H54 (cell line): ENCODE data around the gene HRC.
"Not testable (repeated sequence)": the region's sequence is repeated elsewhere in the genome, so short reads cannot be mapped to it uniquely, and the experiment has no call there.

Experiments
- DNase-seq: peaks from one replicate; pipeline ENCODE4 v3.0.0; 2011; ENCODE audit warnings: low spot score, mixed read lengths; ENCODE audit not compliant: insufficient read length
- FAIRE-seq: peaks from 3 replicates; lab custom pipeline; 2011; peaks lifted over from hg19 to GRCh38; lab: Jason Lieb, UNC
- POLR2A ChIP-seq: IDR thresholded peaks from 2 replicates; pipeline ENCODE4 v1.6.1; 2011; ENCODE audit warnings: low read depth, mild to moderate bottlenecking, low read length

The HRC gene

DNA sequence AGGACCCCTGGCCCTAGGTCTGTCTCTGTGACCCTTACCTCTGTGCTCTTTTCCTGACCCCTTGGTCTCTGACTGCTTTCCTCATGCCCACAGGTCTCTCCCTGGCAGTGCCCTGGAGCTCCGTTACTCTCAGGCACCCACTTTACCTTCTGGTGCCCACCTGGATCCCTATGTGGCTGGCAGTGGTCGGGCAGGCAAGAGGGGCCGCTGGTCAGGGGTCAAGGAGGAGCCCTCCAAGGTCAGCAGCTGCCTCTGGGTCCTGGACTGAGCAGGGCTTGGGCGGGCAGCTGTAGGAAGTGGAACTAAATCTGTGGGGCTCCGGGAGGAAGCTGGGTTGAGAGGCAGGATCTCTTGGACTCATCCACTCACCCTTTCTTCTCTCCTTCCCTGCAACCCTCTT lies 19.5 kb downstream of the HRC start:
- no peak for FAIRE-seq

DNA sequence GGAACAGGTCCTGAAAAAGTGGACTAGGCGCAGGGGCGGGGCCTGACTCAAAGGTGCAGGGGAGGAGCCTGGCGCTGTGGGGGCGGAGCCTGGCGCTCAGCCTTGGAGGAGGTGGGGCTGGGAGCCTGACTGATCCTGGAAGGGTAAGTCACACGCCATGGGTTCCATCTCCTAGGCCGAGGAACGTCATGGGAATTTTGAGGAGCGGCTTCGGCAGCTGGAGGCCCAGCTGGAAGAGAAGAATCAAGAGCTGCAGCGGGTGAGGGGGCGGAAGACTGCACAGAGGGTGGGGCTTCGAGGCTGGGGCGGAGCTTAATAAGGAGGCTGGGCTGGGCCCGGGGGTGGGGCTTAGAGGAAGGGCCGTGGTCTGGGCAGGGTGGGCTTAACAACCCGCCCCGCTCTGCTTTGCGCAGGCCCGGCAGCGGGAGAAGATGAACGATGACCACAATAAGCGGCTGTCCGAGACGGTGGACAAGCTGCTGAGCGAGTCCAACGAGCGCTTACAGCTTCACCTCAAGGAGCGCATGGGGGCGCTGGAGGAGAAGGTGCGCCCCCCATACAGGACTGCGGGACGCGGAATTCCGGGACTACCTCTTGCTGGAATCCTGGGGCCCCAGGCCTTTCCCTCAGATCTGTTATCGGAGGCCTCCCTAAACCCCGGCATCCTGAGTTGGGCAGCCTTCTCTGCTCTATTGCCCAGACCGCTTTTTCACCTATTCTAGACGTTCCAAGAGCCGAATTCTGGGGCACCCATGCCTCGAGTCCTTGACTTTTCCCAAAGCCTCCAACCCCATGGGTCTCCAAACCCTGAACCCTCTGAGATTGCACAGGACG lies 21.4 kb downstream of the HRC start:
- FAIRE-seq (no peak), DNase-seq (no peak)
- TF ChIP-seq POLR2A = no peak

More for the DNA sequence above, 19.5 kb downstream of the HRC start:
- no peak for TF ChIP-seq POLR2A
- DNase-seq = no peak

DNA sequence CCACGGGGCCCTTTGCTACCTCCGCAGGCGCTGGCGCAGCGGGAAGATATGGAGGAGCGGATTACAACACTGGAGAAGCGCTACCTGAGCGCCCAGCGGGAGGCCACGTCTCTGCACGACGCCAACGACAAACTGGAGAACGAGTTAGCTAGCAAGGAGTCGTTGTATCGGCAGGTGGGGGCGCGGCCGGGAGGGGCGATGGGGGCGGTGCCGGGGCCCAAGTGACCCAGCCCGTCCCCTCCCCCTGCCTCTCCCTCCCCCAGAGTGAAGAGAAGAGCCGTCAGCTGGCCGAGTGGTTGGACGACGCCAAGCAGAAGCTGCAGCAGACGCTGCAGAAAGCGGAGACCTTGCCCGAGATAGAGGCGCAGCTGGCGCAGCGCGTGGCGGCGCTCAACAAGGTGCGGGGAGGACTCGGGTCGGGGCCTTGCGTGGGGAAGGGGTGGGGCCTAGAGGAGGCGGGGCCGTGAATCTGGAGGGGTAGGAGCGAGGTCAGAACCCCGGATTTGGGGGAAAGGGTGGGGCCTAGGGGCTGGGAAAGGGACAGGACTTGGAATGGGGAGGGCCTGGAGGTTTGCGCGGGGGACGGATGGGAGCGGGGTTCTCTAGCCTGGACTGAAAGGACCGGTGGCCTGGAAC lies 22.1 kb downstream of the HRC start:
- no peak for DNase-seq
- FAIRE-seq = no peak
- TF ChIP-seq POLR2A = no peak

DNA sequence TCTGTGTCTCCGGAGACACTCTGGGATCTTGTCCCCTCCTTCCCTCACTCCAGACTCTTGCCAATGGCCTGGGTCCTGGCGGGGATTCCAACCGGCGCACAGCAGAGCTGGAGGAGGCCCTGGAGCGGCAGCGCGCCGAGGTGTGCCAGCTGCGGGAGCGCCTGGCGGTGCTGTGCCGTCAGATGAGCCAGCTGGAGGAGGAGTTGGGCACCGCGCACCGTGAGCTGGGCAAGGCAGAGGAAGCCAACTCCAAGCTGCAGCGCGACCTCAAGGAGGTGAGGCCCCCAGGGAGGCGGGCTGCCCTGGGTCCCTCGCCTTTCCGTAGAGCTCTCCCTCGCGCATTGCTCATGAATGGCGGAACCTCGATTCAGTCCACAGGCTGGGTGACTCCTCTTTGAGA lies 24.9 kb downstream of the HRC start:
- DNase-seq (no peak), FAIRE-seq (no peak)
- TF ChIP-seq POLR2A = no peak

GRCh38 chr19:49129238-49129583 lies 26.0 kb downstream of the HRC start:
- no peak for DNase-seq
- no peak for TF ChIP-seq POLR2A
- no peak for FAIRE-seq

DNA sequence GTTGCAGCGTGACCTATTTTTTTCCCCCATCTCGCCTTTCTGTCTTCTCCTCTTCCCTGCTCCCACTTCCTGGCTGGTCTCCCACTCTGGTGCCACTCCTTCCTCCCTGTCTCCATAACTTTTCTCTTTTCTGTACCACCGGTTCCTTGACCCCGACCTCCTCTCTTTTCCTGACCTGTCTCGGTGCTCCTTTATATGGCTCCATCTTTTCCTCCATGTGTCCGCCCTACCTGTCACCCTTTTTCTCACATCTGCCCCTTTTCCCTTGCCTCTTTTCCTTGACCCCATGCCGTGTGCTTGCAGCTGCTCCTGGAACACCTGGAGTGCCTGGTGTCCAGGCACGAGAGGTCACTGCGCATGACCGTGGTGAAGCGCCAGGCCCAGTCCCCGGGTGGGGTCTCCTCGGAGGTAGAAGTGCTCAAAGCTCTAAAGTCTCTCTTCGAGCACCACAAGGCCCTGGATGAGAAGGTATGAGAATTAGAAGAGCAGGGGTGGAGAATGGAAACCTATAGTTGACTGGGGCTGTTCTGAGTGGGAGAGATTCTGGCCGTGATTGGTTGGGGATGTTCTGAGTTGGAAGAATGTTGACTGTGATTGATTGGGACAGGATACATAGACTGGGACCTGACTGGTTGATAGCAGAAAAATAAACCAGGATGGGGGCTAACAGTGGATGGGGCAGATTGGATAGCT lies 26.5 kb downstream of the HRC start:
- FAIRE-seq (no peak), DNase-seq (no peak)
- TF ChIP-seq POLR2A = no peak

DNA sequence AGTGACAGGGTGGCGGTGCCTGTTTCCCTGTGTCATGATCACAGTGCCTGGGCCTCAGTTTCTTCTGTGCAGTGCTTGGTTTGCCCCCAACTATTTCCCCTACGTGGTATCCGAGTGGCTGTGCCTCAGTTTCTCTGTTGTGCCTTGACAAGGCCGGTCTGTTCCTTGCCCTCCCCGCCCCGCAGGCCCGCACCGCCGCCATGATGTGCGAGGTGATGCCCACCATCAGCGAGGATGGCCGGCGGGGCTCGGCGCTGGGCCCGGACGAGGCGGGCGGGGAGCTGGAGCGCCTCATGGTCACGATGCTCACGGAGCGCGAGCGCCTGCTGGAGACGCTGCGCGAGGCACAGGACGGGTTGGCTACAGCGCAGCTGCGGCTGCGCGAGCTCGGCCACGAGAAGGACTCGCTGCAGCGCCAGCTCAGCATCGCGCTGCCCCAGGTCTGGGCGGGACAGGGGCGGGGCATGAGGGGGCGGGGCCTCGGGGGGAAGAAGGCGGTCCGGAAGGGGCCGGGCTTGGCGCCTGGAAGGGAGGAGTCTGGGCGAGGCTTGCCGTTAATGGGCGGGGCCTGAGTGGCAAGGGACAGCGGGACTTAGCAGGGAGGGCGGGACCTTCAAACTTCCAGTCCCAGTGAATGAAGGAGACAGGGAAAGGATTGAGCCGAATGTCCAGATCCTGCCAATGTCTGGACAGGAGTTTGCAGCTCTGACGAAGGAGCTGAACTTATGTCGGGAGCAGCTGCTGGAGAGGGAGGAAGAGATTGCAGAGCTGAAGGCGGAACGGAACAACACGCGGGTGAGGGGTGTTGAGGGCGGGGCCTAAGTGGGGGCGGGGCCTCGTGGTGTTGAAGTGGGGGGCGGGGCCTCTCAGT lies 27.3 kb downstream of the HRC start:
- FAIRE-seq (peak; percentile 30), DNase-seq (peak; percentile 90)
- peak; percentile 18; the same call in 1 of the 2 replicates for TF ChIP-seq POLR2A

DNA sequence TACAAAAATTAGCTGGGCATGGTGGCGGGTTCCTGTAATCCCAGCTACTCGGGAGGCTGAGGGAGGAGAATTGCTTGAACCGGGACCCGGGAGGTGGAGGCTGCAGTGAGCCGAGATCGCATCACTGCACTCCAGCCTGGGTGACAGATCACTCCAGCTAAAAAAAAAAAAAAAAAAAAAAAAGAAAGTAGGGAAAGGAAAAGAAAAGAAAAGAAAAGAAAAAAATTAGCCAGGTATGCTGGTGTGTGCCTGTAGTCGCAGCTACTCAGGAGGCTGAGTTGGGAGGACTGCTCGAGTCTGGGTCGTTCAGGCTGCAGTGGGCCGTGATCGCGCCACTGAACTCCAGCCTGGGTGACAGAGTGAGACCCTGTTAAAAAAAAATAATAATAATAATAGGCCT lies 28.0 kb downstream of the HRC start:
- not testable (repeated sequence) for DNase-seq, FAIRE-seq

GRCh38 chr19:49126575-49126974 lies 28.6 kb downstream of the HRC start:
- DNase-seq (no peak), FAIRE-seq (no peak)
- no peak for TF ChIP-seq POLR2A

DNA sequence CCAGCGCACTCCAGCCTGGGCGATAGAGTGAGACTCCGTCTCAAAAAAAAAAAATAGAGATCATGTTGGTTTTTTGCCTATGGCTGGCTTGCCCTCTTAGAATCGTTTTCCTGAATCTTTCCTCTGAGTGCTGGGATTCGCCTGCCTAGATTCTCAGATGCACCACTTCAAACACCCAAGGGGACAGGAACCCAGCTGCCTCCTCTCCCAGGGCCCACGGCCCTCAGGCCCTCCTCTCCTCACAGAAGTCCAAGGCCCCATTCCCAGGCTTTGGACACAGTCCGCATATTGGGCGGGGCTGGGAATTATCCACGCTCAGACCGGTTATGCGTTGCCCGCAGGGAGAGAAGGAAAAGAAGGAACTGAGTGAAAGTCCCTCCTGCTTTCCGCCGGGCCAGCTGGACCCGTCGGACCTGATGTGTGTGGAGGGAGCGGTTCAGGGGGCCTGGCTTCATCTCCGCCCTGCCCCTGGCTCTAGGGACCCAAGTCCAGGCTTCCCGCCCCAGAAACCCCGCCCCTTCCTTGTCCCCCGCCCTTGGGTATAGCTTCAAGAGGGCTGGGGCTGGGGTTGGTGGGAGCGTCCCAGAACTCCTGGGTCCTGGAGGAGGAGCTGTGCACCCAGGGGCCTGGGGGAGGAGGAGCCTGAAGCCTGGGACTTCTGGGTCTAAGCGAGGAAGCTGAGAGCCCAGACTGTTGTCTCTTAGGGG lies 30.0 kb downstream of the HRC start:
- FAIRE-seq (no peak), DNase-seq (no peak)
- TF ChIP-seq POLR2A = no peak

DNA sequence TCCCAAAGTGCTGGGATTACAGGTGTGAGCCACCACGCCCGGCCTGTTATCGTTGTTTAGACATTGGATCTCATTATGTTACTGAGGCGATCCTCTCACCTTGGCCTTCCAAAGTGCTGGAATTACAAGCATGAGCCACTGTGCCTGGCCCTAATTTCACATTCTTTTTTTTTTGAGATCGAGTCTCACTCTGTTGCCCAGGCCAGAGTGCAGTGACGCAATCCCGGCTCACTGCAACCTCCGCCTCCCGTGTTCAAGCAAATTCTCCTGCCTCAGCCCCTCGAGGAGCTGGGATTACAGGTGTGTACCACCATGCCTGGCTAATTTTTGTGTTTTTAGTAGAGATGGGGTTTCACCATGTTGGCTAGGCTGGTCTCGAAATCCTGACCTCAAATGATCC lies 31.9 kb downstream of the HRC start:
- DNase-seq, FAIRE-seq: not testable (repeated sequence)

DNA sequence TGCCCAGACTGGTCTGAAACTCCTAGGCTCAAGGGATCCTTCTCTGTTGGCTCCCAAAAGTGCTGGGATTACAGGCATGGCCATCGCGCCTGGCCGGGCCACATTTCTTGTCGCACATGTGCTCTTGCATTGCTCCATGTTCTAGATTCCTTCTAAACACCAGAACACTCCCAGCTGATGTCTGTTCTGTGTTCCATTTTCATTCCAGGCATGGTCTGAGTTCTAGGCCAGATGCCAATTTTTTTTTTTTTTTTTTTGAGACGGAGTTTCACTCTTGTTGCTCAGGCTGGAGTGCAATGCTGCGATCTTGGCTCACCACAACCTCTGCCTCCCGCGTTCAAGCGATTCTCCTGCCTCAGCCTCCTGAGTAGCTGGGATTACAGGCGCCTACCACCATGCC lies 33.4 kb downstream of the HRC start:
- DNase-seq, FAIRE-seq: not testable (repeated sequence)

DNA sequence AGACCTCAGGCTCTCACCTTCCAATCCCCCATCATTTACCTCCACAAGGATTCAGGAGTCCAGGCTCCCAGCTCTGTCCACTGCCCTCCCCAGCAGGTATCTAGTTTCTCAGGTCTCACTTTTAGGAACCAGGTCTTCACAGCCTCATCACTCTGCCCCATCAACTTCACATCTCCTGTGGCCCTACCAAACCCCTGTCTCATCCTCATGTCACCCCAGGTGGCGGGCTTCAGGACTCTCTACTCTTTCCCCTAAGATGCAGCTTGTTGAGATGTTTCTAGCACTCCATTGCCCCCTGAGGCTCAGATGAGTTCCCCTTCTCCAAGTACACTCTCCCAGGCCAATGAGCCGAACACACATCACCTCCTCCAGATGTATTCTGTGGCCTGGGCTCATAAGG lies 34.3 kb downstream of the HRC start:
- TF ChIP-seq POLR2A = no peak
- DNase-seq = no peak
- no peak for FAIRE-seq

DNA sequence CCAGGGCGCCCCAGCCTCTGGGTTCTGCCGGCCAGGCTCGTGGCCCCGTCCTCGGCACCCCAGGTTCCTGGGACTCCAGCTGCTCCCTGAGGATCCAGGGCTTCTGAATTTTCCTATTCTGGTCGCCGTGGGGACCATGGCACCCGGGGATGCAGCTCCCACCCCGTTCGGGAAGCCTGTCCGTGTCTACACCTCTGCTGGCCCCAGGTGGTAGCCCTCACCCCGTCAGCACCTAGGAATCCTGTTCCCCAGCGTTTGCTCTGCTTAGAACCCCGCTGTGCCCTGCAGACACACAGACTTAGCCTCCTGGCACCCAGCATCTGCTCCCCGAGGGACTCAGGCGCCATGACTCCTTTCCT lies 34.9 kb downstream of the HRC start:
- no peak for TF ChIP-seq POLR2A
- FAIRE-seq = no peak
- DNase-seq = no peak
